HG03097 (cell line): ENCODE data around the gene SRRM1.
"Not testable (repeated sequence)": the region's sequence is repeated elsewhere in the genome, so short reads cannot be mapped to it uniquely, and the experiment has no call there.

Experiments used
- ATAC-seq: cut with Tn5 transposase; IDR thresholded peaks from one replicate; pipeline ENCODE4 v1.9.1; 2021; ENCODE audit not compliant: unreplicated experiment, low FRiP score

Gene SRRM1

GRCh38 chr1:24714859-24715520, 71.9 kb downstream of the SRRM1 start:
- no peak for ATAC-seq

GRCh38 chr1:24715658-24716057, 72.6 kb downstream of the SRRM1 start:
- ATAC-seq: no peak

GRCh38 chr1:24717887-24718650, 75.0 kb downstream of the SRRM1 start:
- ATAC-seq: no peak

GRCh38 chr1:24720152-24720551, 77.0 kb downstream of the SRRM1 start:
- ATAC-seq: no peak

- no peak for ATAC-seq
These were observed 78.4 kb downstream of the SRRM1 start for GRCh38 chr1:24721533-24721932.

- not testable (repeated sequence) for ATAC-seq
These were observed 79.3 kb downstream of the SRRM1 start for GRCh38 chr1:24722073-24723035.
